GM21367 (cell line): ENCODE data around the gene ACVRL1.
"Not testable (repeated sequence)": the region's sequence is repeated elsewhere in the genome, so short reads cannot be mapped to it uniquely, and the experiment has no call there.

Experiments
- ATAC-seq: cut with Tn5 transposase; IDR thresholded peaks from one replicate; pipeline ENCODE4 v1.9.1; 2021; ENCODE audit not compliant: unreplicated experiment

Gene ACVRL1

DNA sequence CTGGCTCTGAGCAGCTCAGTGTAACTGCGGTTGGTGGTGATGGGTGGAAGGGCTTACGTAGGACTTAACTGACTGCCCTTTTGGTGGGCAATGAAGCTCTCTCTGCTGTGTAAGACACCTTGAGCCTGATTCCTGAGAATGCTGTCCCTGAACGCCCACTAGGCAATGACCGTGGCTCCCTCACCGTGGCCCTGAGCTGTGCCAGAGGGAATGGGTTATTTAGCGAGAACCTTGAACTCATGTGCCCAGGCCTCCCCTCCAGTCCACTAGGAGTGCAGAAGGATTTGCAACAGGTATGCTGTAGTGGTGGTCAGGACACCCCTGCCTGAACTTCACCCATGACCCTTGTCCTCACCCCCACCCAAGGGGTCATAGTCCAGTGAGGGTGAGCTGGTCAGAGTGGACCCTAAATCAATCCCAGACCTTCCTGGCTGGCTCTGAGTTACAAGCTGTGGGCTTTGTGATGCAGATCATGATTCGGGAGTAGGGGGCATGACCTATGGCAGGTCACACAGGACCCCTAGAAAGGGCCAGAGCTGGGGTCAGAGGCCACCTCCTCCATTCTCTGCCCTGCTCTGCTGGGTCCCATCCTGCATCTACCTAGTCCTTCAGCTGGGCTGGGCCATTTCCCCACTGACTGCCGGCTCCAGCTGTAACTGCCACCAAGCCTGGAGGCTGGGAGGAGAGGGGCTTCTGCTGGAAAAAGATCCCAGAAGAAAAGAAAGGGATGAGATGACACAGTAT is 33.9 kb upstream of the ACVRL1 start:
- ATAC-seq = no peak

DNA sequence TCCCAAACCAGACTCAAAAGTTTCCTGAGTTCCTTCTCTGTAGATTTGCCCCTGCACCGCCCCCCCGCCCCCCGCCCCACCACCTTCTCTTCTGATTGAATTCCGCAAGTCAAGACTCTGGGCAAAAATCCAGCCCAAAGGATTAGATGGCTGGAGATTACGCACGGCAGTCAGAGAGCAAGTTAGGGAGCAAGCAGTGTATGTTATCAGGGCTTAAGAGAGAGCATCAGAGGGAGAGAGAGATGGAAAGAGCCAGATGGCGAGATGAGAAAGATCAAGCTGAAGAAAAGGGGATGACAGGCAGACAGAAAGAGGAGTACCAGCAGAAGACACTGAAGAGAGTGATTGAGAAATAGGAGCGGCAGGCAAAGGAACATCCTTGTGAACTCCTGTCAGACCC is 33.3 kb upstream of the ACVRL1 start:
- ATAC-seq = no peak

DNA sequence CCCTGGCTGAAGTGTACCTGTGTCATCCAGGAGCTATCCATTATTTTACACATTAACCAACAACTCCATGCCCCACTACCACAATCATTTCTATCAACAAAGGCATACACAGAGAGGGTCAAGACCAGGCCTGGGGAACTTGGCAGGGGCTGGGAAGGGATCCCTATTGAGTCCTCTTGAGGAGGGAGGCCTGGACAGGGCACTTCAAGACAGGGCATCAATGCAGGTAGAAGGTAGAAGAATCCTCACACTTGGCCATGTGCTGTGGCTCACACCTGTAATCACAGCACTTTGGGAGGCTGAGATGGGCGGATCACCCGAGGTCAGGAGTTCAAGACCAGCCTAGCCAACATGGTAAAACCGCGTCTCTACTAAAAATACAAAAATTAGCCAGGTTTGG is 32.8 kb upstream of the ACVRL1 start:
- no peak for ATAC-seq

DNA sequence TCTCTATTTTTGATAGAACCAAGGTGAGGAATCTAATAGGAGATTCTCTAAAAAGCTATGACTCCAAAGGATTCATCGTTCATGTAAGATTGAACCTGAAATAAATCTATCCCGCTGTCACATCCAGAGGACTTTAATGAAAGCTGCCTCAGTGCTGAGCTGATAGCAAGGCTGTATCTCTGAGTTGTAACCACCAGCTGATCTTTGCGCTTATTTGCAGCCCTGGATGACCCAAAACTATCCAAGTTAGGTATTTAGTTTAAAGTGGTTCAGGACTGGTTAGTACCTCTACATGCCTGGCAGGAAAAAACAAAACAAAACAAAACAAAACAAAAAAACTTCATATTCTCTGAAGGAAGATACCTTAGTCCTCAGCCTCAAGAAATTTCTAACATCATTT is 28.2 kb upstream of the ACVRL1 start:
- ATAC-seq = no peak

DNA sequence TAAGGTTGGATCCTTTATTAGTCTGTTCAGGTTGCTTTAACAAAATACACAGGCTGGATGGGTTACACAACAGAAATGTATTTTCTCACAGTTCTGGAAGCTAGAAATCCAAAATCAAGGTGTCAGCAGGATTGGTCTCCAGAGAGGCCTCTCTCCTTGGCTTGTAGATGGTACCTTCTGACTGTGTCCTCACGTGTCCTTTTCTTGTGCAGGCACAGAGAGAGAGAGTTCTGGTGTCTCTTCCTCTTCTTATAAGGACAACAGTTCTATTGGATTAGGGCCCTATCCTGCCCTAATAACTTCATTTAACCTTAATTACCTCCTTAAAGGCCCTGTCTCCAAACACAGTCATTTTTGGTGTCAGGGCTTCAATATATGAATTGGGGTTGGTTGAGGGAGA is 24.0 kb upstream of the ACVRL1 start:
- ATAC-seq = no peak

DNA sequence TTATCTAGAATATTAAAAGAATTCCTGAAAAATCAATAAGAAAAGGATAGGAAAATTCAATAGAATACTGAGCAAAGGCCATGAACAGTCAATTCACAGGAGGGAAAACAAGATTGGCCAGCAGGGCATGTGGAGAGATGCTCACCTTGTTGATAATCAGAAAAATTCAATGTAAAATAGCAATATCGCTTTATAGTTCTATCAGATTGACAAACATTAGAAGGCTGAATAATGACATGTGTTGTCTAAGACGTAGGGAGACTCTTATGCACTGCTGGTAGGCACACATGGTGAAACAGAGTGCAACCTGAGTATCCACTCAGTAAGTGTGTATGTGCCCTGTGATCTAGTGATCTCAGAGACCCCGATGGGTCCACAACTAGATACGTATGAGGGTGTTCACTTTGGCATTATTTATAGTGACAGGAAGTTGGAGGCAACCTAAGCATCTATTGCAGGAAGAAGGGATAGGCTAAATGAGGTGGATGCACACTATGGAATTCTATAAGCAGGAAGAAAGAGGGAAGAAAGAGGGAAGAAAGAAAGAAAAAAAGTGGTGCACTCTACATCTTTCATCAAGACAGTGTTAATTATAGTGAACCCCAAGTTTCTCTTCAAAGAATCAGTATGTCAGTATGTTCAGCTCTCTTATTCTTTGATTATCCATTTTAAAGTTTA is 23.2 kb upstream of the ACVRL1 start:
- no peak for ATAC-seq

DNA sequence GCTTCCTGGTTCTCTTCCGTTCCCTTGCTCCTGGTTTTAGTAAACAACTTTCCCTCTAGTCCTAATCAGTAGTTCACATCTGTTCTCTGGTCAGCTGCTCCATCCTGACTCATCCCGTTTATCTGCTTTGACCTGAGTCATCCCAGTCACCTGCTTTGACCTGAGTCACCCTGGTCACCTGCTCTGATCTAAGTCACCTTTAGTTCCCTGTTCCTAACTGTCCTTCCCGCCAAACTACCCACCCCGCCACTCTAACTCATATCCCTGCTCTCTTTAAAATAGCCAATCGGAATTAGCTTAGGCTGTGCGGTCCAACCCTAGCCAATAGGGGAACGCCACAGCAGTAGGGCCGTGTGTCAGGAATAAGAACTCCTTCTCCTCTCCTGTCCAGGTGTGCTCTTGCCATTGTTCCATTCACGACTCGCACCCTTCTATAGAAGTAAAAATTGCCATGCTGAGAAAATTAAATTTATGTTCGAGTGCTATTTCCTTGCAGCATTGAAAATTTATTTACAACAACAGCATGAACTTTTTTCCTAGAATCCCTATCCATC is 22.6 kb upstream of the ACVRL1 start:
- no peak for ATAC-seq

DNA sequence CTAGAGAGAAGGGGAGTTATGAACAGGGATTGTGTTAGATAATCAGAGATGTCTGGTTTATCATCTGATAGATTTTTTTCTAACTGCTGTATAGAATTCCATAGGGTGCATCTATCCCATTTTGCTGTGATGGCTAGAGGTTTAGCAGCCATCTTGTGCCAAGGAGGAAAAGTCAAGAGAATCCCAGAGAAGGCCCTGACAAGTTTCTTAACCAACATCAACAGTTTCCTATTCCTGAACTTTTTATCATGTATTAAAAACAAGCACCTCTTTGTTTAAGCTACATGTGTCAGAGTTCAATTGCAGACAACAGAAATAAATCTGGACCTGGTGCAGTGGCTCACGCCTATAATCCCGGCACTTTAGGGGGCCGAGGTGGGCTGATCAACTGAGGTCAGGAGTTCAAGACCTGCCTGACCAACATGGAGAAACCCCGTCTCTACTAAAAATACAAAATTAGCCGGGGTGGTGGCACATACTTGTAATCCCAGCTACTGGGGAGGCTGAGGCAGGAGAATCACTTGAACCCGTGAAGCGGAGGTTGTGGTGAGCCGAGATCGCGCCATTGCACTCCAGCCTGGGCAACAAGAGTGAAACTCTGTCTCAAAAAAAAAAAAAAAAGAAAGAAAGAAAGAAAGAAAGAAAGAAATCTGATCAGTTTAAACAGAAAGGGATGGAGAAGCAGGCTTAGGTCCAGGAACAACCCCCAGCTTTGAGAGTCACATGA is 21.8 kb upstream of the ACVRL1 start:
- ATAC-seq = not testable (repeated sequence)

DNA sequence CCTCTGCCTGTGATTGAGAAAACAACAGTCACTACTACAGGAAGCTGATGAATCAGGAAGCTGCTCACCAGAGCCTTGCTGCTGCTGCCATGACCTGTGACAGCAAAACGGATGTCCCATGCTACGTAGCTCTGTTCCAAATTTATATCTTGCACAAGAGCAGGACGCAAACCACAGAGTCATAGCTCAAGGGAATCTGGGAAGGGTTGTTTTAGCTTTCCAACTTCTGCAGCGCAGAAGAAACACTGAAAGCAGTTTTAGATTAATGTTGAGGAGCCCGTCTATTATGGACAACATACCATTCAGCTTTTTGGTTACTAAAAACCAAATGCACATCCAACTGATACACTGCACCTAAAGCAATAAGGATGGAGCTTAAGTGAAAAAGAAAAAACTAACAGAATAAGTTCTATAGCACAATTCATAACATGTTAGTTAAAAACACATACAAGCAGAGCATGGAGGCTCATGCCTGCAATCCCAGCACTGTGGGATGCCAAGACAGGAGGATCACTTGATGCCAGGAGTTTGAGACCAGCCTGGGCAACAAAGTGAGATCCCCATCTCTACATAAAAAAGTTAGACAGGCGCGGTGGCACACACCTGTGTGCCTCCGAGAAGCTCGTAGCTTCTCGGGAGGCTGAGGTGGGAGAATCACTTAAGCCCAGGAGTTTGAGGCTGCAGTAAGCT is 21.1 kb upstream of the ACVRL1 start:
- no peak for ATAC-seq

DNA sequence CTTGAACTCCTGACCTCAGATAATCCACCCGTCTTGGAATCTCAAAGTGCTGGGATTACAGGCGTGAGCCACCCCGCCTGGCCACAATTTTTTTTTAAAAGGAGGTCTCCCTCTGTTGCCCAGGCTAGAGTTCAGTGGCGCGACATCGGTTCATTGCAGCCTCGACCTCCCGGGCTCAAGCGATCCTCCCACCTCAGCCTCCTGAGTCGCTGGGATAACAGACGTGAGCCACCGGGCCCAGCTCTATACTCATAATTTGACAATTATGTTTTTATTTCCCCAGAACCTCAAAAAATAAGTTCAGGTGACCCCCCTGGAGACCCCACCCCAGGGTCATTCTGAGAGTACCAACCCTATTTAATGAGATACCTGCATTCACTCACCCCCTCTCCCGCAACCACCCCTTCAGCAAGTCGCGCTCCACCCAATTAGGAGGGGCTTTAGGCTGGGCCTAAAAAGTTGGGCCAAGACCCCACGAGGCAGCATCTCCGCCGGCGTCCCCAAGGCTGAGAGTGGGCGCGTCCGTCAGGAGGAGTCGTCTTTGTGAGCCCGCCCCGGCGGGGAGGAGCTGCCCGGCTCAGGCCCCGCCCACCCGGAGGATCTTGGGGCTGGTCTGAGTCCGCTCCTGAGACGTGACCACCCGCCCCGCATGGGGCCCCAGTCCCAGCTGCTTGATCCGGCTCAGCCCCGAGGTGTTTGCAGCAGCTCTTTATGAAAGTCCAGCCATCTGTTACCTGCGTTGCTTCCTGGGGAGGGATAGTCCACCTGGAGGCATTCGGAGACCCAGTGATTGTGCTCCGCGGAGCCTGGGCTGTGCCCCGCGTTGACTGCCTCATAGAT is 19.6 kb upstream of the ACVRL1 start, which contains the start of gene ANKRD33:
ANKRD33 (plus strand) TSS at position 628 of the 840 bp plus-strand sequence; CDS start at position 712, 84 bp downstream.
- no peak for ATAC-seq

DNA sequence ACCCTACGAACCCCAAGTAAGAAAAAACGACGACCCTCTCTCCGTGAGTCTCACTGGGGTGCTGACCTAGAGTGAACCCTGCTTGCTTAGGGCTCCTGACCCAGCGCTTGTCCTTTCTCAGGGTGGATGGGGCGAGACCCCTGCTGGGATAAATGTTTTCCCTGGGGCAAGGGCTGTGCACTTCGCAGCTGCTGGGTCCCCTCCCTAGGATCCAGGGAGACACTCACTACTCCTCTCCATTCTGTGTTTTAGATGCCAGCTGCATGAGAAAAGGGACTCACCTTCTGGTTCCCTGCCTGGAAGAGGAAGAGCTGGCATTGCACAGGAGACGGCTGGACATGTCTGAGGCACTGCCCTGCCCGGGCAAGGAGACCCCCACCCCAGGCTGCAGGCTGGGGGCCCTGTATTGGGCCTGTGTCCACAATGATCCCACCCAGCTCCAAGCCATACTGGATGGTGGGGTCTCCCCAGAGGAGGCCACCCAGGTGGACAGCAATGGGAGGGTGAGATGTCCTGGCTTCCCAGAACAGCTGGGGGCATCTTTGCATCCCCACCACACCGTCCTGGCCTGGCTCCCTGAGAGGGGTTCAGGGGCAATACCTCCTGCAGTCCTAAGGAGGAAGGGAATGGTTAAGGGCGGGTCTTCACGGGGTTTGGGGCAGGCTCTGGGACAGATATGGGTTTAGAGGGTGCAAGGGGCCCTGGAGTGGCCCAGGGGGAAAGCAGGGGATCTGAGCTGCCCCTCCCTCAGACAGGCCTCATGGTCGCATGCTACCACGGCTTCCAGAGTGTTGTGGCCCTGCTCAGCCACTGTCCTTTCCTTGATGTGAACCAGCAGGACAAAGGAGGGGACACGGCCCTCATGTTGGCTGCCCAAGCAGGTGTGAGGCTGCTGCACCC is 18.7 kb upstream of the ACVRL1 start:
- no peak for ATAC-seq

DNA sequence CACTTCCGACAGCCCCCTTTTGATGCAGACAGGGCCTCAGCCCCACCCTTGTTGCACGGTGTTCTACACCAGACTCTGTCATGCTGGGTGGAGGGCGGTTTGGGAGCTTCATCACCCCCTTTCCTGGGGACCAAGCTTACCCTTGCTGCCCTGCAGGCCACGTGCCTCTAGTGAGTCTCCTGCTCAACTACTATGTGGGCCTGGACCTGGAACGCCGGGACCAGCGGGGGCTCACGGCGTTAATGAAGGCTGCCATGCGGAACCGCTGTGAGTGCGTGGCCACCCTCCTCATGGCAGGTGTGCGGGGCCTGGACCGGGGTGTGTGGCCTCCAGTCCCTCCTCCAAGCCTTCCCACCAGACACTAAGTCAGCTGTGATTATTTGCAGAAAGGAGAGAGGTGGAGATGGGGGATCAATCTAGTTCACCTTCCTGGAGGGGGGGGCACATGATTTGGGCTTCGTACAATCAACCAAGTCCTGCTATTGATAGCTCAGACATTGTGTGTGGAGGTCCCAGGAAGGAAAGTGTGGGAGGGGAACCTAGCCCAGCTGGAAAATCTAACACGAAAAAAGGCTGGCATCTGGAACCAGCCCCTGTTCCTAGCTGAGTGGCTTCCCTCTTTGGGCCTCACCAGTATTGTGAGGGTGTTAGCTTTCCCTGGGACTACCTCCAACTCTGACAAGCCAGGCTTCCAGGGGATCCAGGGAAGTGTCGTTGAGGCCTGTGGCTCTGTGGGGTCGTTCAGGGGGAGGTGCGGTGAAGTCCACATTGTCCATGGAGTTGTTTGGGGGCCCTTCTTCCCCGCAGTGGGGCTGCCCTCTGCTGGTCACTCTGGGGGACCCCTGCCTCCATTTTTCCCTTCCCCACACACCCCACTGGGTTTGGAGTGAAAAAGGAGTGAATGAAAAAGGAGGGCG is 17.8 kb upstream of the ACVRL1 start:
- ATAC-seq = no peak

DNA sequence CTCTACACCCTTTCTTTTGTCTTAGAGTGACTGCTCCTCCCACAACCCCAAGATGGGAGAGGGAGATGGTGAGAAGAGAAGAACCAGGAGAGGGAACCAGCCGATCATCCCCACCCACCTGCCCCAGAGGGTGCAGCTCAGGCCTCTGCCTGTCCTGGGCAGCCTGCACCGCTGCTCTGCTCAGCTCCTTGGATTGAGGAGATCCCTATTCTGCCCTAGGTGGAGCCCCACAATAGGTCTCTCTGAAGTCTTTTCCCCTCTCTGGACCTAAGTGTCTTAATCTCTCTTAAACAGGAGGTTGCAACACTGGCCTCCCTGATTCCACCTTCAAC is 17.2 kb upstream of the ACVRL1 start:
- ATAC-seq = no peak

DNA sequence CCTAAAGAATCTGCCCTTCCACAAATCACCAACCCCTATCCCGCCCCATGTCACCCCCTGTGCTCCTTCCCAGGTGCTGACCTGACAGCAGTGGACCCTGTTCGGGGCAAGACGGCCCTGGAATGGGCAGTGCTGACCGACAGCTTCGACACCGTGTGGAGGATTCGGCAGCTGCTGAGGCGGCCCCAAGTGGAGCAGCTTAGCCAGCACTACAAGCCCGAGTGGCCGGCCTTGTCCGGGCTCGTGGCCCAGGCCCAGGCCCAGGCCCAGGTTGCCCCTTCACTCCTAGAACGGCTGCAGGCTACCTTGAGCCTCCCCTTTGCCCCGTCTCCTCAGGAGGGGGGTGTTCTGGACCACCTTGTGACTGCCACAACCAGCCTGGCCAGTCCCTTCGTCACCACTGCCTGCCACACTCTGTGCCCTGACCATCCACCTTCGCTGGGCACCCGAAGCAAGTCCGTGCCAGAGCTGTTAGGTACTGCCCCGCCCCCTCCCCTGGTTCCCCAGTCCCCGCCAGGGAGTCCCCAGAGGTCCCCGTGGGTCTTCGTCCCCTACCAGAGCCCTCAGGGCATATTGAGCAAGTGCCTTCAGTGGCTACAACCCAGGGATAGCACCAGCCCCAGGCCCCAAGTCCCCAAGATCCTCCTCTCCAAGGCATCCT is 16.7 kb upstream of the ACVRL1 start:
- ATAC-seq = no peak

DNA sequence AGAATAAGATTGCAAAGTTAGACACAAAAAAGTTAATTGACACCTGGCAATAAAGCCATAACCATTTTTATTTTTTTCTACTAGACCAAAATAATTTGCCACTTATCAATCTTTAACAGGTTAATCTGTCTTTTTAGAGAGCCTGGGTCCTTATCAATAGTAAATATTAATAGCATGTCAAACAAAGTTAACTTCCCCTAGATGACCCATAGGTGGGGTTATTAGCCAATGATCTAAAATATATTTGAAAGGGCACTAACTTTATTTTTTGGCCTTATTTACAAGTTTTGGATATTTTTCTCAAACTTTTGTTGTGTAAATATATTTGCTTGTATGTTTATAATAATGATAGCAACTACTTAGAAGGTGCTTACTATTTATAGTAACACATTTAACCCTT is 15.5 kb upstream of the ACVRL1 start:
- ATAC-seq = no peak

DNA sequence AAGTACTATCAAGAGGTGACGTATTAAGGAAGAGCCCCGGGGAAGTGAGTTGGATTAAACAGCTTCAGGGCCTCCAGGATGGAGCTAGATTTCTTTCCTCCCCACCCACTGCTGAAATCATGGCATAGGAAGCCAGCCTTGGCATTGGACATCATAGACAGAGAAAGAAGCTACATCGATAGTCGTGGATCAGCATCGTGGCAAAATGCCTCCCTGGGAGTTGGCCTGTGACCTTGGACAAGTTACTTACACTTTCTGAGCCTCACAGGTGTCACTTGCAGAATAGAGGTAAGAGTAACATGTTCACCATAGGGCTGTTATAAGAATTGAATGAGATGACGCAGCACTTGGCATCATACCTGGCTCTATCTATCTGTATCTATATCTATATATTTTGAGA is 13.5 kb upstream of the ACVRL1 start:
- ATAC-seq = no peak

DNA sequence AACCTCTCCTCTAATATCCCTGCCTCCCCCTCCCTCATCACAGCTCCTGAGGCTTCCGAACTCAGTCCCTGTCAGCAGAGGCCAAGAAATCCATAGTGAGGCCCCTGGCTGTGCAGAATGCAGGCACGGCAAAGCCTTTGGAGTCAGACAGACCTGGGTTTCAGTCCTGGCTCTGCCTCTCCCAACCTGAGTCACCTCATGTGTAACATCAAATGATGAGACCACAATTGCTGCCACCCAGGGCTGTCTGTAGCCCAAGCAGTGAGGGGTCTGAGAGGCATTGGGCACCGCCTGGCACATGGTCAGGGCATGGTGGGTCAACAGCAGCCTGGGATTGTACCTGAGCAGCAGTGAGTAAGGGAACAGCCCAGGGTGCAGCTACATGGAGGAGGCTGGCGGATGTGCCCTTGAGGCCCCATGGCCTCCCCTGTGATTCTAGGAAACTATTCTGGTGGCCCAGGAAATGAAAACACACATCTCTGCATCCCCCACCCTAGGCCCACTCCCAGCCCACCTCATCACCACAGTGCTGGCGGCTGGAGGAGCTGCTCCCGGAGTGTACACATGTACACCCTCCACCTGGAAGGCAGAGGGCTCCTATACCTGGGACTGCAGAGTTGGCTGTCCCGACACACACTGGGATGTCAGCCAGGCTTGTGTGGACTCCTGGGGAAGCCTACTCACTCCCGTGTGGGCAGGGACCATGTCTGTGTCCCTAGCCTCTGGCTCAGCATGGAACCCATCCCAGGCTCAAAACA is 11.7 kb upstream of the ACVRL1 start:
- no peak for ATAC-seq
